CD4-positive, alpha-beta memory T cell (primary cell): ENCODE results near the gene SEMA4G. TPM values are rescaled to one million over a fixed set of nuclear protein-coding genes. Genes with fewer than 3 reads are reported as not detected.

Experiments used
- CTCF ChIA-PET: fragments of 350-600 bp; sonication (Branson Sonifier 250); formaldehyde crosslinking; loops from one replicate; lab custom pipeline; 2021; ENCODE audit warnings: inconsistent platforms; ENCODE audit not compliant: partially characterized antibody; lab: Charles Lee
- POLR2A ChIA-PET: fragments of 350-600 bp; sonication (Branson Sonifier 250); formaldehyde crosslinking; loops from one replicate; lab custom pipeline; 2021; ENCODE audit not compliant: partially characterized antibody; lab: Charles Lee
- DNase-seq, 5 donors: peaks; one replicate each; pipeline versions ENCODE4 v3.0.0 to v3.0.0-alpha.2; 2020 to 2022; ENCODE audit warnings: mixed read lengths in 1 of 5
- H3K27ac ChIP-seq: one replicate; pipeline ENCODE4 v1.7.0; 2013; ENCODE audit warnings: low read depth, low read length
- H3K27me3 ChIP-seq: 2 replicates; pipeline ENCODE4 v1.7.0; 2013; ENCODE audit warnings: mild to moderate bottlenecking, low read length, moderate library complexity; ENCODE audit not compliant: insufficient read depth
- H3K36me3 ChIP-seq: 2 replicates; pipeline ENCODE4 v1.7.0; 2013; ENCODE audit warnings: mild to moderate bottlenecking, low read length, moderate library complexity; ENCODE audit not compliant: insufficient read depth
- H3K4me1 ChIP-seq: 2 replicates; pipeline ENCODE4 v1.7.0; 2013; ENCODE audit warnings: mild to moderate bottlenecking, low read length, moderate library complexity; ENCODE audit not compliant: insufficient read depth
- H3K4me3 ChIP-seq, 2 donors: one replicate each; pipeline ENCODE4 v1.7.0; 2013; ENCODE audit warnings: low read length in 2 of 2, mild to moderate bottlenecking in 1 of 2
- H3K9me3 ChIP-seq, 2 donors: one replicate each; pipeline ENCODE4 v1.7.0; 2013; ENCODE audit warnings: low read length in 2 of 2, control low read depth in 1 of 2; ENCODE audit not compliant: control insufficient read depth in 1 of 2
- H3K27ac Mint-ChIP-seq, 7 donors: one replicate each; pipeline ENCODE4 v1.8.0; 2020 to 2021; ENCODE audit warnings: mixed read lengths in 7 of 7, mild to moderate bottlenecking in 6 of 7, inconsistent platforms in 3 of 7, moderate library complexity in 3 of 7
- H3K27me3 Mint-ChIP-seq, 2 donors: one replicate each; pipeline ENCODE4 v1.8.0; 2020 to 2021; ENCODE audit warnings: mixed read lengths in 2 of 2
- H3K36me3 Mint-ChIP-seq, 2 donors: one replicate each; pipeline ENCODE4 v1.8.0; 2020 to 2021; ENCODE audit warnings: mixed read lengths in 2 of 2, inconsistent platforms in 1 of 2, mild to moderate bottlenecking in 1 of 2
- H3K4me1 Mint-ChIP-seq, 4 donors: one replicate each; pipeline ENCODE4 v1.8.0; 2020 to 2021; ENCODE audit warnings: mixed read lengths in 4 of 4, mild to moderate bottlenecking in 1 of 4
- H3K4me3 Mint-ChIP-seq, 8 donors: one replicate each; pipeline ENCODE4 v1.8.0; 2020 to 2021; ENCODE audit warnings: mixed read lengths in 8 of 8, mild to moderate bottlenecking in 7 of 8, moderate library complexity in 6 of 8, inconsistent platforms in 3 of 8
- H3K9me3 Mint-ChIP-seq, 8 donors: one replicate each; pipeline ENCODE4 v1.8.0; 2020 to 2021; ENCODE audit warnings: mixed read lengths in 8 of 8, mild to moderate bottlenecking in 5 of 8, inconsistent platforms in 3 of 8, moderate library complexity in 1 of 8
- intact Hi-C: fragments of 100-400 bp; cut with micrococcal nuclease; formaldehyde crosslinking; loops from one replicate; pipeline ENCODE4 v1.15.1; 2023
- polyA plus RNA-seq, 2 donors: library from polyadenylated mRNA; unstranded; fragments of 300-500 nt; fragmentation: Illumina TruSeq; gene quantifications; one replicate each; pipeline ENCODE4 v1.2.3, GENCODE V29; 2021
- total RNA-seq, 2 experiments: library from RNA; stranded (reverse); gene quantifications; one replicate each; pipeline ENCODE4 v1.2.3, GENCODE V29; 2021

SEMA4G gene
- total and polyA plus RNA-seq, 4 experiments from 2014 or later: 0.26 to 1.4 (median 1.1) TPM; not detected in 1

GRCh38 chr10:100939763-100940344 lies 29.4 kb upstream of the SEMA4G start:
- Histone ChIP-seq H3K9me3 (no peaks in the 10 kb centered on the region), H3K4me1 (peaks cover 17% of the 10 kb centered on the region), H3K27ac (no peak overlapping the region), H3K36me3 (peaks cover 33% of the 10 kb centered on the region), H3K4me3 (no peak overlapping the region), H3K27me3 (no peaks in the 10 kb centered on the region)
- POLR2A ChIA-PET: interaction anchor here (1.3 kb wide), 1 partner anchor 27 kb away, joined by 4 read pairs; the partner anchor contains the start of gene SLF2
- H3K27ac Mint-ChIP-seq: peak overlapping the region in 1 of 7 donors; percentile 14
- CTCF ChIA-PET: no interaction called here
- no peaks in the 10 kb centered on the region for H3K27me3 Mint-ChIP-seq
- peaks cover 35 to 46% of the 10 kb centered on the region in 2 donors for H3K36me3 Mint-ChIP-seq
- no peak for DNase-seq
- H3K4me1 Mint-ChIP-seq: peaks cover 17 to 26% (median 19%) of the 10 kb centered on the region in 4 donors
- intact Hi-C loops: no loop called here
- H3K9me3 Mint-ChIP-seq: no peaks in the 10 kb centered on the region
- no peak overlapping the region for H3K4me3 Mint-ChIP-seq

GRCh38 chr10:100942229-100942628 lies 27.1 kb upstream of the SEMA4G start:
- POLR2A ChIA-PET: no interaction called here
- peak overlapping the region in 2 of 7 donors; percentile 19 to 37 for H3K27ac Mint-ChIP-seq
- Histone ChIP-seq H3K36me3 (peaks cover 31% of the 10 kb centered on the region), H3K27me3 (no peaks in the 10 kb centered on the region), H3K4me3 (no peak overlapping the region), H3K4me1 (peaks cover 17% of the 10 kb centered on the region), H3K27ac (no peak overlapping the region), H3K9me3 (no peaks in the 10 kb centered on the region)
- H3K9me3 Mint-ChIP-seq: no peaks in the 10 kb centered on the region
- DNase-seq: no peak
- H3K4me1 Mint-ChIP-seq: peaks cover 17 to 26% (median 19%) of the 10 kb centered on the region in 4 donors
- intact Hi-C loops: no loop called here
- peaks cover 49 to 61% of the 10 kb centered on the region in 2 donors for H3K36me3 Mint-ChIP-seq
- no peaks in the 10 kb centered on the region for H3K27me3 Mint-ChIP-seq
- H3K4me3 Mint-ChIP-seq: no peak overlapping the region
- CTCF ChIA-PET: interaction anchor here (1.0 kb wide), 1 partner anchor 26 kb away, joined by 3 read pairs; no protein-coding TSS in a partner anchor

GRCh38 chr10:100943508-100943907 lies 25.8 kb upstream of the SEMA4G start:
- Mint-ChIP-seq H3K27ac (peak overlapping the region; percentile 34 to 86 (median 77)), H3K9me3 (no peaks in the 10 kb centered on the region), H3K4me1 (peaks cover 17 to 26% (median 19%) of the 10 kb centered on the region in 4 donors), H3K27me3 (no peaks in the 10 kb centered on the region), H3K36me3 (peaks cover 54 to 62% of the 10 kb centered on the region in 2 donors), H3K4me3 (peak overlapping the region in 6 of 8 donors; percentile 10 to 79 (median 71))
- peaks cover 26% of the 10 kb centered on the region for H3K36me3 ChIP-seq
- DNase-seq: no peak
- peaks cover 17% of the 10 kb centered on the region for H3K4me1 ChIP-seq
- POLR2A ChIA-PET: no interaction called here
- CTCF ChIA-PET: interaction anchor here (0.8 to 1.2 kb wide), 2 partner anchors 12 to 71 kb away, joined by 3 read pairs; no protein-coding TSS in a partner anchor
- intact Hi-C loops: no loop called here
- no peak overlapping the region for H3K27ac ChIP-seq
- no peaks in the 10 kb centered on the region for H3K9me3 ChIP-seq
- no peaks in the 10 kb centered on the region for H3K27me3 ChIP-seq
- H3K4me3 ChIP-seq: no peak overlapping the region

- Mint-ChIP-seq H3K4me1 (peaks cover 14 to 22% (median 19%) of the 10 kb centered on the region in 4 donors), H3K4me3 (no peak overlapping the region), H3K9me3 (no peaks in the 10 kb centered on the region), H3K27me3 (no peaks in the 10 kb centered on the region), H3K27ac (peak overlapping the region in 1 of 7 donors; percentile 7), H3K36me3 (peaks cover 49 to 71% of the 10 kb centered on the region in 2 donors)
- intact Hi-C loops: no loop called here
- H3K4me1 ChIP-seq: peaks cover 17% of the 10 kb centered on the region
- peaks cover 37% of the 10 kb centered on the region for H3K36me3 ChIP-seq
- H3K4me3 ChIP-seq: no peak overlapping the region
- POLR2A ChIA-PET: no interaction called here
- H3K9me3 ChIP-seq: no peaks in the 10 kb centered on the region
- no peaks in the 10 kb centered on the region for H3K27me3 ChIP-seq
- CTCF ChIA-PET: no interaction called here
- H3K27ac ChIP-seq: no peak overlapping the region
- no peak for DNase-seq
Measured at GRCh38 chr10:100945754-100946153, 23.6 kb upstream of the SEMA4G start.

GRCh38 chr10:100948916-100949315 lies 20.4 kb upstream of the SEMA4G start:
- H3K27me3 ChIP-seq: no peaks in the 10 kb centered on the region
- peaks cover 41% of the 10 kb centered on the region for H3K36me3 ChIP-seq
- H3K27me3 Mint-ChIP-seq: no peaks in the 10 kb centered on the region
- H3K4me1 ChIP-seq: peaks cover 7% of the 10 kb centered on the region
- H3K27ac ChIP-seq: no peak overlapping the region
- ChIA-PET CTCF (interaction anchor here (2.0 kb wide), 1 partner anchor 48 kb away, joined by 8 read pairs; no protein-coding TSS in a partner anchor), POLR2A (no interaction called here)
- intact Hi-C loops: no loop called here
- no peaks in the 10 kb centered on the region for H3K9me3 ChIP-seq
- no peaks in the 10 kb centered on the region for H3K9me3 Mint-ChIP-seq
- H3K4me1 Mint-ChIP-seq: peaks cover 2 to 4% (median 3%) of the 10 kb centered on the region in 4 donors
- H3K36me3 Mint-ChIP-seq: peaks cover 36 to 64% of the 10 kb centered on the region in 2 donors
- DNase-seq: no peak
- H3K4me3 ChIP-seq: no peak overlapping the region
- H3K27ac Mint-ChIP-seq: no peak overlapping the region
- H3K4me3 Mint-ChIP-seq: no peak overlapping the region

GRCh38 chr10:100960251-100960650 lies 9.1 kb upstream of the SEMA4G start:
- H3K36me3 ChIP-seq: peaks cover 22% of the 10 kb centered on the region
- no peaks in the 10 kb centered on the region for H3K9me3 ChIP-seq
- H3K4me1 ChIP-seq: no peaks in the 10 kb centered on the region
- H3K4me3 Mint-ChIP-seq: no peak overlapping the region
- H3K27ac Mint-ChIP-seq: no peak overlapping the region
- H3K4me1 Mint-ChIP-seq: peaks cover 0 to 2% (median 0%) of the 10 kb centered on the region in 4 donors
- POLR2A ChIA-PET: no interaction called here
- no peak overlapping the region for H3K27ac ChIP-seq
- no peak overlapping the region for H3K4me3 ChIP-seq
- intact Hi-C loops: no loop called here
- CTCF ChIA-PET: no interaction called here
- peaks cover 49 to 58% of the 10 kb centered on the region in 2 donors for H3K36me3 Mint-ChIP-seq
- no peak for DNase-seq
- H3K27me3 Mint-ChIP-seq: no peaks in the 10 kb centered on the region
- H3K27me3 ChIP-seq: no peaks in the 10 kb centered on the region
- no peaks in the 10 kb centered on the region for H3K9me3 Mint-ChIP-seq

GRCh38 chr10:100962351-100963080 lies 6.8 kb upstream of the SEMA4G start:
- Mint-ChIP-seq H3K27ac (no peak overlapping the region), H3K27me3 (no peaks in the 10 kb centered on the region), H3K4me1 (no peaks in the 10 kb centered on the region), H3K9me3 (no peaks in the 10 kb centered on the region), H3K4me3 (no peak overlapping the region), H3K36me3 (peaks cover 42 to 50% of the 10 kb centered on the region in 2 donors)
- Histone ChIP-seq H3K9me3 (no peaks in the 10 kb centered on the region), H3K36me3 (peaks cover 16% of the 10 kb centered on the region), H3K4me3 (no peak overlapping the region), H3K27ac (no peak overlapping the region), H3K4me1 (no peaks in the 10 kb centered on the region), H3K27me3 (no peaks in the 10 kb centered on the region)
- CTCF ChIA-PET: interaction anchor here (0.9 to 1.2 kb wide), 2 partner anchors 40 to 52 kb away, joined by 3 read pairs; no protein-coding TSS in a partner anchor
- POLR2A ChIA-PET: no interaction called here
- DNase-seq: no peak
- intact Hi-C loops: no loop called here
